ENCODE data around the gene PHOSPHO1. TPM values are rescaled to one million over a fixed set of nuclear protein-coding genes. Genes with fewer than 3 reads are reported as not detected.
A peak's percentile ranks its signal among the peaks of the same experiment; 100 is the strongest.

Gene PHOSPHO1
- polyA plus RNA-seq, 2 of the 4 experiments (the other 2 are of a cell fraction), result 0.32 to 1.6 TPM

DNA sequence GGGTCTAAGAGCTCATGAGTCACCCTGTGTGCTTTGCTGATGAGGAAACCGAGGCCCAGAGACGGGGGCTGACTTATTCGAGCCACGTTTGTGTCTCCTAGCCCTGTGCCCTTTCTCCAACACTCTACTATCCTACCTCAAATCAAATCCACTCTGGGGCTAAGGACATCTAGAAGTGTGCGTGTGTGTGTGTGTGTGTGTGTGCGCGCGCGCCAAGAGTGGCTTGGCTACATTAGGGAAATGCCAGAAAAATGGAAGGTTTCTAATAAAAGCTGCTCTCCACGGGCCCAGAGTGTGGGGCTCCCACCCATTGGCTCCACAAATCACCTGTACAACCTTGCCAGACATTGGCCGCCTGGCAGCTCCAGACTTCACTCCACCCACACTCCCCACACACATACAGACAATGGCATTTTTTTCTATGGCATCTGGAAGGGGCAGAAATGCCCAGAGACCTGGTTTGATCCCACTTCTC lies 30.3 kb upstream of the PHOSPHO1 start:
- WGBS (ENCODE audit: missing lambda C conversion rate), result 58% methylated on average over 11 of the region's 11 CpGs
- Histone ChIP-seq H3K4me3 (peak overlapping the region; percentile 61; the same call in 2 of the 3 replicates), H3K9me3 (no peaks in the 10 kb centered on the region), H3K4me1 (peaks cover 9% of the 10 kb centered on the region; the same call in 2 of the 3 replicates), H3K4me2 (peak overlapping the region; percentile 79), H3K27ac (peak overlapping the region; percentile 81 to 88; a peak in 5 of 6 replicates)
- TF ChIP-seq FOSL2 (IDR thresholded peaks at IDR 0.05), result peak; percentile 44; the same call in 1 of the 2 replicates
- peak; percentile 82 for TF ChIP-seq FOSL2 (CRISPR knock-in tag; IDR thresholded peaks at IDR 0.05)
- TF ChIP-seq, protein P1, sequence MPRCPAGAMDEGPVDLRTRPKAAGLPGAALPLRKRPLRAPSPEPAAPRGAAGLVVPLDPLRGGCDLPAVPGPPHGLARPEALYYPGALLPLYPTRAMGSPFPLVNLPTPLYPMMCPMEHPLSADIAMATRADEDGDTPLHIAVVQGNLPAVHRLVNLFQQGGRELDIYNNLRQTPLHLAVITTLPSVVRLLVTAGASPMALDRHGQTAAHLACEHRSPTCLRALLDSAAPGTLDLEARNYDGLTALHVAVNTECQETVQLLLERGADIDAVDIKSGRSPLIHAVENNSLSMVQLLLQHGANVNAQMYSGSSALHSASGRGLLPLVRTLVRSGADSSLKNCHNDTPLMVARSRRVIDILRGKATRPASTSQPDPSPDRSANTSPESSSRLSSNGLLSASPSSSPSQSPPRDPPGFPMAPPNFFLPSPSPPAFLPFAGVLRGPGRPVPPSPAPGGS (IDR thresholded peaks at IDR 0.05), result no peak
- no peak for TF ChIP-seq ESRRA (IDR thresholded peaks at IDR 0.05; ENCODE audit: borderline replicate concordance, low read length)
- no peak for TF ChIP-seq RFX5 (IDR thresholded peaks at IDR 0.05)
- TF ChIP-seq KDM1A (IDR thresholded peaks at IDR 0.05; ENCODE audit: low read depth), result no peak
- TF ChIP-seq ZC3H11A (IDR thresholded peaks at IDR 0.05), result no peak
- 0 out of 2 replicates have a peak, but pooled peaks have one; percentile 25 for TF ChIP-seq MYC (IDR thresholded peaks at IDR 0.05; ENCODE audit: borderline replicate concordance, low read length)
- TF ChIP-seq RAD21 (conservative IDR thresholded peaks at IDR 0.05 in 1 of 2, IDR thresholded peaks at IDR 0.05 in 1 of 2), result no peak
- TF ChIP-seq TP53 (CRISPR knock-in tag; IDR thresholded peaks at IDR 0.05), result no peak
- 0 out of 4 replicates have a peak, but pooled peaks of 1 of the 2 experiments have one; percentile 6 for TF ChIP-seq CEBPB (IDR thresholded peaks at IDR 0.05)
- TF ChIP-seq CHD2 (IDR thresholded peaks at IDR 0.05; ENCODE audit: low read length, partially characterized antibody), result no peak
- DNase-seq (ENCODE audit: low read depth in 1 of 2, low spot score in 1 of 2) (no peak), FAIRE-seq (no peak), ATAC-seq (peak; percentile 15 to 51)
- CTCF ChIA-PET, result interaction anchor here (1.0 to 4.1 kb wide), 8 partner anchors 8 to 470 kb away, joined by 3 to 31 read pairs (median 4); no protein-coding TSS in a partner anchor
- POLR2A ChIA-PET, result interaction anchor here (1.1 kb wide), 2 partner anchors 12 to 27 kb away, joined by 3 to 4 read pairs; no protein-coding TSS in a partner anchor

DNA sequence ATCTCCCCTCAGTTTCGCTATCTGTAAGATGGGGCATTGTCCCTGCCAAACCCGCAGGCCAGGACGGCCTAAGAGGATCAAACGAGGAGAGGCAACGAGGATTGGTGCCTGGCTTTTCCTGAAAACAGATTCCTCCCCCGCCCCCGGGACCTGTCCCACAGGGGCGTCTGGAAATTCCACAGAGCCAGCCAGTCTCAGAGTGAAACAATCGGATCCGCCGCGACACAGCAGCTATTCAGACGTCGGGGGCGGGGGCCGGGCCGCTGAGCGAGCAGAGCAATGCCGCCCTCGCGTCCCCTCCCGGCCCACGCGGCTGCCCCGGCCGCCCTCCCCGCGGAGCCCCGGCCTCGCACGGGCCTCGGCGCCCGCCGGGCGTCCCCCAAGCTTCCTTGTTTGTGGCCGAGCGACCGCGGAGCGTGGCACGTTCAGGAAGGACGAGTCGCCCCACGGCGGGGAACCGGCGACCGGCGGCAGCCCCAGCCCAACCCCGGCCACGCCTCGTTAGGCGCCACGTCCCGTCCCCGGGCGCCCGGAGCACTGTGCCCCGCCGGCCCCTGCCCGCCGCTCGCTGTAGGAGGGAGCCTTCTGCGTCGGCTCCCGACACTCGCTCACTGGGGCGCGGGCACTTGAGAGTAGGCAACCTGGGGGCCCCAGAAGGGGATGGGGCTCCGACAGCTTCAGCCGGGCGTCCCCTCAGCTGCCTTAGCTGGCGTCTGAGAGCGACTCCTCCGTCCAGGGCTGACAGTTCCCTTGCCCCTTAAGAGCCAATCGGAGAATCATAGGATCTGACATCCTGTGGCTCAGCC lies 29.6 kb upstream of the PHOSPHO1 start:
- H3K4me2 ChIP-seq, result peak overlapping the region; percentile 79
- ATAC-seq (peak; percentile 91 to 92), DNase-seq (ENCODE audit: low read depth in 1 of 2, low spot score in 1 of 2) (peak; percentile 83 to 85), FAIRE-seq (no peak)
- peak overlapping the region; percentile 81 to 88 for H3K27ac ChIP-seq
- ChIA-PET POLR2A (interaction anchor here (1.1 kb wide), 2 partner anchors 11 to 28 kb away, joined by 3 to 4 read pairs; no protein-coding TSS in a partner anchor), CTCF (interaction anchor here (0.6 to 4.1 kb wide), 11 partner anchors 8 to 469 kb away, joined by 3 to 31 read pairs (median 3); partner anchors contain the start of gene PHOSPHO1)
- 5% methylated on average over 27 of the region's 77 CpGs for WGBS (ENCODE audit: missing lambda C conversion rate)
- H3K9me3 ChIP-seq, result no peaks in the 10 kb centered on the region
- peak overlapping the region; percentile 61 for H3K4me3 ChIP-seq
- H3K4me1 ChIP-seq, result peaks cover 9% of the 10 kb centered on the region; the same call in 2 of the 3 replicates
- TF ChIP-seq, protein P2, sequence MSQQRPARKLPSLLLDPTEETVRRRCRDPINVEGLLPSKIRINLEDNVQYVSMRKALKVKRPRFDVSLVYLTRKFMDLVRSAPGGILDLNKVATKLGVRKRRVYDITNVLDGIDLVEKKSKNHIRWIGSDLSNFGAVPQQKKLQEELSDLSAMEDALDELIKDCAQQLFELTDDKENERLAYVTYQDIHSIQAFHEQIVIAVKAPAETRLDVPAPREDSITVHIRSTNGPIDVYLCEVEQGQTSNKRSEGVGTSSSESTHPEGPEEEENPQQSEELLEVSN (IDR thresholded peaks at IDR 0.05; ENCODE audit: borderline replicate concordance, low read depth), result peak; percentile 49; the same call in 1 of the 2 replicates
- TF ChIP-seq, protein P3, sequence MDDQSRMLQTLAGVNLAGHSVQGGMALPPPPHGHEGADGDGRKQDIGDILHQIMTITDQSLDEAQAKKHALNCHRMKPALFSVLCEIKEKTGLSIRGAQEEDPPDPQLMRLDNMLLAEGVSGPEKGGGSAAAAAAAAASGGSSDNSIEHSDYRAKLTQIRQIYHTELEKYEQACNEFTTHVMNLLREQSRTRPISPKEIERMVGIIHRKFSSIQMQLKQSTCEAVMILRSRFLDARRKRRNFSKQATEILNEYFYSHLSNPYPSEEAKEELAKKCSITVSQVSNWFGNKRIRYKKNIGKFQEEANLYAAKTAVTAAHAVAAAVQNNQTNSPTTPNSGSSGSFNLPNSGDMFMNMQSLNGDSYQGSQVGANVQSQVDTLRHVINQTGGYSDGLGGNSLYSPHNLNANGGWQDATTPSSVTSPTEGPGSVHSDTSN (IDR thresholded peaks at IDR 0.05), result no peak
- TF ChIP-seq JUN (IDR thresholded peaks at IDR 0.05) (peak in 1 of 2 experiments; percentile 46; a peak in 2 of 5 replicates), HOXB5 (CRISPR knock-in tag; IDR thresholded peaks at IDR 0.05) (peak; percentile 41; the same call in 1 of the 2 replicates), TFCP2L1 (CRISPR knock-in tag; IDR thresholded peaks at IDR 0.05) (0 out of 2 replicates have a peak, but pooled peaks have one; percentile 57), POLR2A (IDR thresholded peaks at IDR 0.05; ENCODE audit: low read length) (peak; percentile 29; the same call in 1 of the 2 replicates), CEBPB (IDR thresholded peaks at IDR 0.05) (no peak)
- TF ChIP-seq, protein P4, sequence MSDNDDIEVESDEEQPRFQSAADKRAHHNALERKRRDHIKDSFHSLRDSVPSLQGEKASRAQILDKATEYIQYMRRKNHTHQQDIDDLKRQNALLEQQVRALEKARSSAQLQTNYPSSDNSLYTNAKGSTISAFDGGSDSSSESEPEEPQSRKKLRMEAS (IDR thresholded peaks at IDR 0.05), result peak; percentile 31; the same call in 1 of the 2 replicates
